SK-N-SH (cell line): ENCODE measurements around the gene TNFAIP3.

ENCODE experiments used
- POLR2AphosphoS5 ChIP-seq: IDR thresholded peaks from 2 replicates; pipeline ENCODE4 v1.6.1; 2012; ENCODE audit warnings: low read depth, low read length
- RAD21 ChIP-seq: IDR thresholded peaks from 2 replicates; pipeline ENCODE4 v1.6.1; 2012; ENCODE audit warnings: mild to moderate bottlenecking, low read length
- TAF1 ChIP-seq: IDR thresholded peaks from 2 replicates; pipeline ENCODE4 v1.6.1; 2012; ENCODE audit warnings: low read depth, mild to moderate bottlenecking, low read length, moderate library complexity, borderline replicate concordance

DNA sequence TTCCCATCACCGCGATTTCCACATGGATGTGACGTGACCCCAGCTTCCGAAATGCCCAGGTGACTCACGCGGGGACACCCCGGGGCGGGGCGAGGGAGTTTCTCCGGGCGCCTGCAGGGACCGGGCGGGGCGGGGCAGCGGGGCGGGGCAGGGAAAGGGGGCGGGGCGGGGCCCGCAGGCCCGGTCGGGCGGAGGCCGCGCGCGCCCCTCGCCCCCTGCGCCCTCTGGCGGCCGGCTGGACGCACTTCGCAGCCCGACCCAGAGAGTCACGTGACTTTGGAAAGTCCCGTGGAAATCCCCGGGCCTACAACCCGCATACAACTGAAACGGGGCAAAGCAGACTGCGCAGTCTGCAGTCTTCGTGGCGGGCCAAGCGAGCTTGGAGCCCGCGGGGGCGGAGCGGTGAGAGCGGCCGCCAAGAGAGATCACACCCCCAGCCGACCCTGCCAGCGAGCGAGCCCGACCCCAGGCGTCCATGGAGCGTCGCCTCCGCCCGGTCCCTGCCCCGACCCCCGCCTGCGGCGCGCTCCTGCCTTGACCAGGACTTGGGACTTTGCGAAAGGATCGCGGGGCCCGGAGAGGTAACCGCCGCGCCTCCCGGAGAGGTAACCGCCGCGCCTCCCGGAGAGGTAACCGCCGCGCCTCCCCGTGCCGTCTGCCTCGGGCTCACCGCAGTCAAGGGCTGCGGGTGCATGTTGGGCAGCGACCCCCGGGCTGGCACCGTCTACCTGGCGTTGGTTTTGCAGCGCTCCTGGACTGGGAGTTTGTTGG, at the start of gene TNFAIP3:
- TF ChIP-seq TAF1 (peak; percentile 49; the same call in 1 of the 2 replicates), RAD21 (peak; percentile 27; the same call in 1 of the 2 replicates), POLR2AphosphoS5 (no peak)
